H9 (cell line): Measurements from ENCODE around the gene CFL1. TPM values are rescaled to one million over a fixed set of nuclear protein-coding genes. Genes with fewer than 3 reads are reported as not detected.

Experiments used
- DNase-seq: peaks from one replicate; pipeline ENCODE4 v3.0.0-alpha.2; 2017
- H2AFZ ChIP-seq: one replicate; pipeline ENCODE4 v1.6.1; 2013; ENCODE audit warnings: mild to moderate bottlenecking, low read length, control low read depth, moderate library complexity
- H2AK5ac ChIP-seq: 2 replicates; pipeline ENCODE4 v1.6.1; 2013; ENCODE audit warnings: low read length, control low read depth, mixed read lengths; ENCODE audit not compliant: insufficient read length
- H2BK120ac ChIP-seq: one replicate; pipeline ENCODE4 v1.6.1; 2013; ENCODE audit warnings: low read depth, mild to moderate bottlenecking, low read length, control low read depth, inconsistent platforms; ENCODE audit not compliant: poor library complexity, severe bottlenecking
- H2BK12ac ChIP-seq: 2 replicates; pipeline ENCODE4 v1.6.1; 2013; ENCODE audit warnings: low read length, control low read depth, mixed read lengths, low read depth; ENCODE audit not compliant: insufficient read length
- H2BK15ac ChIP-seq: 2 replicates; pipeline ENCODE4 v1.6.1; 2013; ENCODE audit warnings: low read depth, low read length, control low read depth
- H2BK20ac ChIP-seq: one replicate; pipeline ENCODE4 v1.6.1; 2013; ENCODE audit warnings: low read depth, mild to moderate bottlenecking, low read length, control low read depth, inconsistent platforms; ENCODE audit not compliant: poor library complexity, severe bottlenecking
- H2BK5ac ChIP-seq: 2 replicates; pipeline ENCODE4 v1.6.1; 2013; ENCODE audit warnings: low read length, control low read depth, mixed read lengths; ENCODE audit not compliant: insufficient read length
- H3K14ac ChIP-seq: 2 replicates; pipeline ENCODE4 v1.6.1; 2013; ENCODE audit warnings: low read length, control low read depth; ENCODE audit not compliant: insufficient read depth
- H3K18ac ChIP-seq: 2 replicates; pipeline ENCODE4 v1.6.1; 2013; ENCODE audit warnings: low read depth, mild to moderate bottlenecking, mixed read lengths, low read length, control low read depth; ENCODE audit not compliant: insufficient read length
- H3K23ac ChIP-seq: 2 replicates; pipeline ENCODE4 v1.6.1; 2013; ENCODE audit warnings: low read length, control low read depth, mixed read lengths, low read depth; ENCODE audit not compliant: insufficient read length
- H3K23me2 ChIP-seq: 2 replicates; pipeline ENCODE4 v1.6.1; 2013; ENCODE audit warnings: low read depth, mild to moderate bottlenecking, mixed read lengths, low read length, control low read depth; ENCODE audit not compliant: insufficient read length, poor library complexity, severe bottlenecking
- H3K27ac ChIP-seq: 2 replicates; pipeline ENCODE4 v1.5.1; 2013; ENCODE audit warnings: low read length, control low read depth, mixed read lengths, low read depth; ENCODE audit not compliant: insufficient read length
- H3K27me3 ChIP-seq: 2 replicates; pipeline ENCODE4 v1.6.1; 2013; ENCODE audit warnings: low read length, control low read depth, inconsistent platforms; ENCODE audit not compliant: insufficient read depth
- H3K4ac ChIP-seq: 2 replicates; pipeline ENCODE4 v1.6.1; 2013; ENCODE audit warnings: low read depth, mild to moderate bottlenecking, control low read depth, inconsistent platforms, low read length, moderate library complexity
- H3K4me1 ChIP-seq: 2 replicates; pipeline ENCODE4 v1.6.1; 2013; ENCODE audit warnings: low read length, control low read depth, inconsistent platforms; ENCODE audit not compliant: insufficient read depth
- H3K4me2 ChIP-seq: 2 replicates; pipeline ENCODE4 v1.6.1; 2013; ENCODE audit warnings: low read length, control low read depth, mixed read lengths; ENCODE audit not compliant: insufficient read length, insufficient read depth
- H3K56ac ChIP-seq: 2 replicates; pipeline ENCODE4 v1.6.1; 2013; ENCODE audit warnings: low read depth, mild to moderate bottlenecking, mixed read lengths, low read length, control low read depth; ENCODE audit not compliant: insufficient read length
- H3K79me1 ChIP-seq: 2 replicates; pipeline ENCODE4 v1.6.1; 2013; ENCODE audit warnings: low read depth, mild to moderate bottlenecking, moderate library complexity, low read length, control low read depth, inconsistent platforms; ENCODE audit not compliant: insufficient read depth, poor library complexity, severe bottlenecking
- H3K79me2 ChIP-seq: 2 replicates; pipeline ENCODE4 v1.6.1; 2013; ENCODE audit warnings: low read length, control low read depth, inconsistent platforms; ENCODE audit not compliant: insufficient read depth
- H3K9ac ChIP-seq: 2 replicates; pipeline ENCODE4 v1.6.1; 2013; ENCODE audit warnings: low read length, control low read depth, mixed read lengths; ENCODE audit not compliant: insufficient read length; ENCODE audit errors: extremely low read depth
- H3K9me3 ChIP-seq: one replicate; pipeline ENCODE4 v1.6.1; 2013; ENCODE audit warnings: low read depth, low read length, inconsistent platforms; ENCODE audit not compliant: control insufficient read depth
- H3T11ph ChIP-seq: one replicate; pipeline ENCODE4 v1.6.1; 2013; ENCODE audit warnings: mild to moderate bottlenecking, low read length, control low read depth, inconsistent platforms
- H4K20me1 ChIP-seq: one replicate; pipeline ENCODE4 v1.6.1; 2013; ENCODE audit not compliant: control insufficient read depth, insufficient read length, insufficient read depth
- H4K5ac ChIP-seq: 2 replicates; pipeline ENCODE4 v1.6.1; 2013; ENCODE audit warnings: low read depth, mild to moderate bottlenecking, mixed read lengths, low read length, control low read depth; ENCODE audit not compliant: insufficient read length
- H4K8ac ChIP-seq: replicated peaks from 2 replicates; pipeline ENCODE4 v1.6.1; 2013; ENCODE audit warnings: low read length, control low read depth, mixed read lengths, low read depth; ENCODE audit not compliant: insufficient read length
- H4K91ac ChIP-seq: 2 replicates; pipeline ENCODE4 v1.6.1; 2013; ENCODE audit warnings: low read depth, mild to moderate bottlenecking, moderate library complexity, mixed read lengths, low read length, control low read depth; ENCODE audit not compliant: insufficient read length
- H3K27ac Mint-ChIP-seq, 3 experiments: 2 replicates in 2 of 3; 3 replicates in 1 of 3; pipeline ENCODE4 v1.8.0; 2020 to 2021; ENCODE audit warnings: mixed read lengths in 3 of 3, mild to moderate bottlenecking in 1 of 3, moderate library complexity in 1 of 3
- H3K27me3 Mint-ChIP-seq: 2 replicates; pipeline ENCODE4 v1.8.0; 2021; ENCODE audit warnings: low read depth, mild to moderate bottlenecking, moderate library complexity, mixed read lengths
- H3K36me3 Mint-ChIP-seq, 3 experiments: 2 replicates in 2 of 3; 3 replicates in 1 of 3; pipeline ENCODE4 v1.8.0; 2020 to 2021; ENCODE audit warnings: low read depth in 3 of 3, mixed read lengths in 3 of 3; ENCODE audit not compliant: insufficient read depth in 1 of 3
- H3K4me1 Mint-ChIP-seq, 2 experiments: 2 replicates each; pipeline ENCODE4 v1.8.0; 2020; ENCODE audit warnings: mixed read lengths in 2 of 2
- H3K4me3 Mint-ChIP-seq, 2 experiments: 2 replicates in 1 of 2; 3 replicates in 1 of 2; pipeline ENCODE4 v1.8.0; 2020 to 2021; ENCODE audit warnings: mild to moderate bottlenecking in 2 of 2, mixed read lengths in 2 of 2, moderate library complexity in 1 of 2
- H3K9me3 Mint-ChIP-seq, 2 experiments: 2 replicates in 1 of 2; 3 replicates in 1 of 2; pipeline ENCODE4 v1.8.0; 2020; ENCODE audit warnings: mild to moderate bottlenecking in 2 of 2, mixed read lengths in 2 of 2, moderate library complexity in 1 of 2
- WGBS: extraction: QIAGEN DNeasy Blood & Tissue Kit; methylation state at CpG from one replicate; pipeline ENCODE4 v1.1.7; 2013; ENCODE audit warnings: missing lambda C conversion rate, low lambda C conversion rate, mixed read lengths; ENCODE audit not compliant: insufficient read length; ENCODE audit errors: extremely low coverage; 5-methylcytosine and 5-hydroxymethylcytosine counted together
- total RNA-seq: library from RNA; stranded (reverse); gene quantifications from 2 replicates; pipeline ENCODE4 v1.2.1, GENCODE V29; 2021
- TF ChIP-seq, protein P1 (sequence below): fragments of 200-600 bp; sonication (generic); conservative IDR thresholded peaks from 3 replicates; pipeline ENCODE4 v1.8.0; 2021; ENCODE audit warnings: antibody characterized with exemption, mild to moderate bottlenecking

Gene CFL1
- total RNA-seq, 1 experiment from 2014 or later: 1,107 TPM

DNA sequence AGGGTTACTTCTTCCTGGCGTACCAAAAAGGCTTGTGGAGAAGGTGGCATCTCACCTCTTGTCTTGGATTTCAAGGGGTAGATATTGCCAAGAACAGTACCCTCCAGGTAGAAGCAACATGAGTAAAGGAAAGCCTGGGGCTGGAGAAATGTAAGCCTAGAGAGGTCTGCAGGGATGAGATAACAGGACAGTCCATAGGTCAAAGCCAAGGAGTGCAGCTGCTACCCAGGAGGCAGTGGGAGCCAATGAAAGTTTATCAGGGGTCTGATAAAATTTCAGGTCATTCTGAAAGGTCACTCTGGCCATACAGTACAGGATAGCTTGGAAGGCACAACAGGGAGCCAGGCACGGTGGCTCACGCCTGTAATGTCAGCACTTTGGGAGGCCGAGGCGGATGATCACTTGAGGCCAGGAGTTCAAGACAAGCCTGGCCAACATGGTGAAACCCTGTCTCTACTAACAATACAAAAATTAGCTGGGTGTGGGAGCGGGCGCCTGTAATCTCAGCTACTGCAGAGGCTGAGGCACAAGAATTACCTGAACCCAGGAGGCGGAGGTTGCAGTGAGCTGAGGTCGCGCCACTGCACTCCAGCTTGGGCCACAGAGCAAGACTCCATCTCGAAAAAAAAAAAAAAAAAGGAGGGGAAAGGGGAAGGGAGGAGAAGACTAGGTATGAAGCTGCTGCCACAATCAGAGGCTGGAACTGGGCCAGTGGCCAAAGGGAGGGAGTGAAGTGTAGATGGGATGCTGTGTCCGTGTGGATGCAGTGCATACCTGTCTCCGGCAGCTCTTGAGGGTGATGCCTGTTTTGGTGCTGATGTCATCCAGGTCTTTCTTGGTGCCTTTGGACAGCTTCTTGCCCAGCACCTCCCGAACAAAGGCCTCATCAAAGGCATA, 29.1 kb upstream of the CFL1 start:
- no peak overlapping the region for H3T11ph ChIP-seq
- no peak overlapping the region for H4K91ac ChIP-seq
- H3K27me3 Mint-ChIP-seq: peaks cover 17% of the 10 kb centered on the region
- H3K23me2 ChIP-seq: peaks cover 23% of the 10 kb centered on the region
- no peaks in the 10 kb centered on the region for H3K9me3 ChIP-seq
- peak overlapping the region; percentile 97 to 98 for H3K4me3 Mint-ChIP-seq
- H2BK12ac ChIP-seq: no peak overlapping the region
- H2BK15ac ChIP-seq: no peak overlapping the region
- H2BK5ac ChIP-seq: no peak overlapping the region
- H2BK20ac ChIP-seq: no peak overlapping the region
- H4K8ac ChIP-seq: no peak overlapping the region
- no peak overlapping the region for H3K23ac ChIP-seq
- no peaks in the 10 kb centered on the region for H4K20me1 ChIP-seq
- H3K9me3 Mint-ChIP-seq: peaks cover 2 to 4% of the 10 kb centered on the region in 2 experiments; a peak in 2 of 5 replicates
- no peak for DNase-seq
- H2BK120ac ChIP-seq: no peak overlapping the region
- H4K5ac ChIP-seq: no peak overlapping the region
- peaks cover 35 to 55% (median 52%) of the 10 kb centered on the region in 3 experiments for H3K36me3 Mint-ChIP-seq
- peak overlapping the region; percentile 24 for H3K9ac ChIP-seq
- H2AK5ac ChIP-seq: no peak overlapping the region
- H3K56ac ChIP-seq: no peak overlapping the region
- H3K27me3 ChIP-seq: peaks cover 6% of the 10 kb centered on the region; the same call in 1 of the 2 replicates
- no CpG with 5 or more reads among the region's 14 CpGs for WGBS
- H3K4me1 Mint-ChIP-seq: peaks cover 27 to 41% of the 10 kb centered on the region in 2 experiments
- no peak overlapping the region for H3K18ac ChIP-seq
- peak overlapping the region; percentile 35 to 99 (median 98); a peak in 3 of 7 replicates for H3K27ac Mint-ChIP-seq
- H2AFZ ChIP-seq: no peak overlapping the region
- no peaks in the 10 kb centered on the region for H3K79me1 ChIP-seq
- H3K4me1 ChIP-seq: peaks cover 9% of the 10 kb centered on the region; the same call in 1 of the 2 replicates
- no peak overlapping the region for H3K27ac ChIP-seq
- no peak overlapping the region for H3K14ac ChIP-seq
- peak overlapping the region; percentile 70 for H3K4me2 ChIP-seq
- TF ChIP-seq, protein P1, sequence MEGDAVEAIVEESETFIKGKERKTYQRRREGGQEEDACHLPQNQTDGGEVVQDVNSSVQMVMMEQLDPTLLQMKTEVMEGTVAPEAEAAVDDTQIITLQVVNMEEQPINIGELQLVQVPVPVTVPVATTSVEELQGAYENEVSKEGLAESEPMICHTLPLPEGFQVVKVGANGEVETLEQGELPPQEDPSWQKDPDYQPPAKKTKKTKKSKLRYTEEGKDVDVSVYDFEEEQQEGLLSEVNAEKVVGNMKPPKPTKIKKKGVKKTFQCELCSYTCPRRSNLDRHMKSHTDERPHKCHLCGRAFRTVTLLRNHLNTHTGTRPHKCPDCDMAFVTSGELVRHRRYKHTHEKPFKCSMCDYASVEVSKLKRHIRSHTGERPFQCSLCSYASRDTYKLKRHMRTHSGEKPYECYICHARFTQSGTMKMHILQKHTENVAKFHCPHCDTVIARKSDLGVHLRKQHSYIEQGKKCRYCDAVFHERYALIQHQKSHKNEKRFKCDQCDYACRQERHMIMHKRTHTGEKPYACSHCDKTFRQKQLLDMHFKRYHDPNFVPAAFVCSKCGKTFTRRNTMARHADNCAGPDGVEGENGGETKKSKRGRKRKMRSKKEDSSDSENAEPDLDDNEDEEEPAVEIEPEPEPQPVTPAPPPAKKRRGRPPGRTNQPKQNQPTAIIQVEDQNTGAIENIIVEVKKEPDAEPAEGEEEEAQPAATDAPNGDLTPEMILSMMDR: no peak
- no peak overlapping the region for H3K4ac ChIP-seq
- no peaks in the 10 kb centered on the region; the same call in 1 of the 2 replicates for H3K79me2 ChIP-seq
